HEK293 (cell line): ENCODE results near the gene UBXN1.

Experiments used
- CTCF ChIA-PET: fragments of 350-600 bp; formaldehyde crosslinking; extraction: SDS; loops from one replicate; lab custom pipeline; 2021; ENCODE audit warnings: antibody characterized with exemption; lab: Yijun Ruan, JAX
- POLR2A ChIA-PET: fragments of 300-600 bp; formaldehyde crosslinking; extraction: SDS; loops from one replicate; lab custom pipeline; 2020; ENCODE audit warnings: antibody characterized with exemption, inconsistent platforms; lab: Yijun Ruan, JAX
- H3K27ac ChIP-seq: fragments of 200-500 bp; sonication (Bioruptor generic); 2 replicates; pipeline ENCODE4 v1.5.1; 2014; ENCODE audit warnings: low read depth, low read length, control low read depth, inconsistent platforms; ENCODE audit errors: extremely low read depth
- H3K36me3 ChIP-seq, 2 experiments: fragments of 200-500 bp in 1 of 2; sonication (Bioruptor generic) in 1 of 2; 1 replicate in 1 of 2; 2 replicates in 1 of 2; pipeline ENCODE4 v1.5.1; 2014 to 2017; ENCODE audit warnings: inconsistent platforms in 2 of 2, low read length in 2 of 2; ENCODE audit not compliant: control insufficient read depth in 2 of 2, insufficient read depth in 1 of 2
- H3K4me1 ChIP-seq: fragments of 200-500 bp; sonication (Bioruptor generic); 2 replicates; pipeline ENCODE4 v1.5.1; 2014; ENCODE audit warnings: mild to moderate bottlenecking, low read length, inconsistent platforms; ENCODE audit not compliant: control insufficient read depth, insufficient read depth
- H3K4me3 ChIP-seq: 2 replicates; pipeline ENCODE4 v1.5.1; 2011; ENCODE audit warnings: low read depth, mild to moderate bottlenecking, control low read depth, low read length, moderate library complexity
- H3K9me3 ChIP-seq: fragments of 200-500 bp; sonication (Bioruptor generic); 2 replicates; pipeline ENCODE4 v1.5.1; 2014; ENCODE audit warnings: low read depth, low read length, inconsistent platforms; ENCODE audit not compliant: control insufficient read depth, insufficient read depth
- SCRT1 ChIP-seq: fragments of 450-650 bp; formaldehyde crosslinking; IDR thresholded peaks from 2 replicates; pipeline ENCODE4 v1.5.1; 2016; ENCODE audit warnings: missing biosample characterization, missing genetic modification characterization, borderline replicate concordance
- ZBTB21 ChIP-seq: fragments of 450-650 bp; formaldehyde crosslinking; IDR thresholded peaks from 2 replicates; pipeline ENCODE4 v1.5.1; 2017; ENCODE audit warnings: missing biosample characterization, missing genetic modification characterization
- ZBTB49 ChIP-seq: fragments of 450-650 bp; formaldehyde crosslinking; IDR thresholded peaks from 2 replicates; pipeline ENCODE4 v1.5.1; 2016; ENCODE audit warnings: missing biosample characterization, missing genetic modification characterization, low read depth
- ZBTB8A ChIP-seq: fragments of 450-650 bp; formaldehyde crosslinking; IDR thresholded peaks from 2 replicates; pipeline ENCODE4 v1.5.1; 2016; ENCODE audit warnings: missing biosample characterization, missing genetic modification characterization
- ZFP3 ChIP-seq: fragments of 450-650 bp; formaldehyde crosslinking; IDR thresholded peaks from 2 replicates; pipeline ENCODE4 v1.5.1; 2016; ENCODE audit warnings: low read depth, missing biosample characterization, missing genetic modification characterization
- ZNF140 ChIP-seq: fragments of 450-650 bp; formaldehyde crosslinking; IDR thresholded peaks from 2 replicates; pipeline ENCODE4 v1.5.1; 2016; ENCODE audit warnings: missing biosample characterization, missing genetic modification characterization
- ZNF146 ChIP-seq: fragments of 450-650 bp; formaldehyde crosslinking; IDR thresholded peaks from 2 replicates; pipeline ENCODE4 v1.5.1; 2016; ENCODE audit warnings: missing biosample characterization, missing genetic modification characterization
- ZNF174 ChIP-seq: fragments of 450-650 bp; formaldehyde crosslinking; IDR thresholded peaks from 2 replicates; pipeline ENCODE4 v1.5.0; 2017; ENCODE audit warnings: missing biosample characterization, mild to moderate bottlenecking, missing genetic modification characterization
- ZNF239 ChIP-seq: fragments of 450-650 bp; formaldehyde crosslinking; IDR thresholded peaks from 2 replicates; pipeline ENCODE4 v1.5.1; 2016; ENCODE audit warnings: missing biosample characterization, missing genetic modification characterization
- ZNF274 ChIP-seq, 2 experiments: fragments of 200-500 bp in 1 of 2; fragments of 450-650 bp in 1 of 2; sonication (Bioruptor generic) in 1 of 2; formaldehyde crosslinking in 1 of 2; IDR thresholded peaks; 2 replicates each; pipeline versions ENCODE4 v1.5.1 to v1.6.1; 2014 to 2016; ENCODE audit warnings: borderline replicate concordance in 1 of 2, inconsistent platforms in 1 of 2, low read length in 1 of 2, missing biosample characterization in 1 of 2, missing genetic modification characterization in 1 of 2
- ZNF324 ChIP-seq: fragments of 450-650 bp; formaldehyde crosslinking; IDR thresholded peaks from 2 replicates; pipeline ENCODE4 v1.5.1; 2016; ENCODE audit warnings: missing biosample characterization, missing genetic modification characterization
- ZNF341 ChIP-seq: fragments of 450-650 bp; formaldehyde crosslinking; IDR thresholded peaks from 2 replicates; pipeline ENCODE4; 2016; ENCODE audit warnings: low read depth, missing biosample characterization, missing genetic modification characterization
- ZNF404 ChIP-seq: fragments of 450-650 bp; formaldehyde crosslinking; IDR thresholded peaks from 2 replicates; pipeline ENCODE4 v1.5.1; 2017; ENCODE audit warnings: missing biosample characterization, missing genetic modification characterization
- ZNF48 ChIP-seq: fragments of 450-650 bp; formaldehyde crosslinking; IDR thresholded peaks from 2 replicates; pipeline ENCODE4 v1.5.1; 2016; ENCODE audit warnings: missing biosample characterization, missing genetic modification characterization
- ZNF544 ChIP-seq: fragments of 450-650 bp; formaldehyde crosslinking; IDR thresholded peaks from 2 replicates; pipeline ENCODE4 v1.5.0; 2017; ENCODE audit warnings: missing biosample characterization, missing genetic modification characterization
- ZNF580 ChIP-seq: fragments of 450-650 bp; formaldehyde crosslinking; IDR thresholded peaks from 2 replicates; pipeline ENCODE4 v1.5.1; 2016; ENCODE audit warnings: missing biosample characterization, missing genetic modification characterization
- ZNF596 ChIP-seq: fragments of 450-650 bp; IDR thresholded peaks from 2 replicates; pipeline ENCODE4 v1.5.0; 2018; ENCODE audit warnings: missing biosample characterization, mild to moderate bottlenecking, missing genetic modification characterization, moderate library complexity
- ZNF610 ChIP-seq: fragments of 450-650 bp; formaldehyde crosslinking; IDR thresholded peaks from 2 replicates; pipeline ENCODE4 v1.5.1; 2016; ENCODE audit warnings: missing biosample characterization, missing genetic modification characterization, borderline replicate concordance
- ZNF624 ChIP-seq: fragments of 450-650 bp; formaldehyde crosslinking; IDR thresholded peaks from 2 replicates; pipeline ENCODE4 v1.5.1; 2017; ENCODE audit warnings: missing biosample characterization, missing genetic modification characterization
- ZNF707 ChIP-seq: fragments of 450-650 bp; formaldehyde crosslinking; IDR thresholded peaks from 2 replicates; pipeline ENCODE4 v1.5.1; 2016; ENCODE audit warnings: missing biosample characterization, missing genetic modification characterization
- ZNF768 ChIP-seq: fragments of 450-650 bp; formaldehyde crosslinking; IDR thresholded peaks from 2 replicates; pipeline ENCODE4 v1.5.1; 2018; ENCODE audit warnings: missing biosample characterization, mild to moderate bottlenecking, missing genetic modification characterization
- ZNF791 ChIP-seq: fragments of 450-650 bp; formaldehyde crosslinking; IDR thresholded peaks from 2 replicates; pipeline ENCODE4 v1.5.1; 2016; ENCODE audit warnings: missing biosample characterization, missing genetic modification characterization
- TF ChIP-seq, protein P1 (sequence below): fragments of 450-650 bp; formaldehyde crosslinking; IDR thresholded peaks from 2 replicates; pipeline ENCODE4 v1.5.1; 2017; ENCODE audit warnings: missing biosample characterization, missing genetic modification characterization

Gene UBXN1

DNA sequence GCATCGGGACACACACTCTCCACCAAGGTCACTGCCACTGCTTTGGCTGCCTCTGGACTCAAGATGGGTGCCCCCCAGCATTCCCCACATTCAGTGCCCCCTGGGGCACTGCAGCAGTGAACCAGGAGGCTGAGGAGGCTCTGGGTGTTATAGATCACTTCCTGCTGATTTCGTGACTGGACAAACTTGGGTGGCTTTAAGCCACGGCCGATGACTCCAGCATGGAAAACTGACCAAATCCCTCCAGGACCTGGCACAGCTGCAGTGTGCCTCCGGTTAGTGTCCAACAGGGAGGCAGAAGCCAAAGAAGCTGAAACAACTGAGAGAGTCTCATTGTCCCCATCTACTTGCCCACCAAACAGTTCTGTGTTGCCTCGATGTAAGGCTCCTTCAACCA is 31.3 kb downstream of the UBXN1 start:
- Histone ChIP-seq H3K9me3 (no peaks in the 10 kb centered on the region), H3K27ac (no peak overlapping the region), H3K4me1 (peaks cover 3% of the 10 kb centered on the region; the same call in 1 of the 2 replicates), H3K4me3 (no peak overlapping the region), H3K36me3 (peaks cover 5 to 55% of the 10 kb centered on the region in 2 experiments; a peak in 2 of 3 replicates)
- TF ChIP-seq, protein P1, sequence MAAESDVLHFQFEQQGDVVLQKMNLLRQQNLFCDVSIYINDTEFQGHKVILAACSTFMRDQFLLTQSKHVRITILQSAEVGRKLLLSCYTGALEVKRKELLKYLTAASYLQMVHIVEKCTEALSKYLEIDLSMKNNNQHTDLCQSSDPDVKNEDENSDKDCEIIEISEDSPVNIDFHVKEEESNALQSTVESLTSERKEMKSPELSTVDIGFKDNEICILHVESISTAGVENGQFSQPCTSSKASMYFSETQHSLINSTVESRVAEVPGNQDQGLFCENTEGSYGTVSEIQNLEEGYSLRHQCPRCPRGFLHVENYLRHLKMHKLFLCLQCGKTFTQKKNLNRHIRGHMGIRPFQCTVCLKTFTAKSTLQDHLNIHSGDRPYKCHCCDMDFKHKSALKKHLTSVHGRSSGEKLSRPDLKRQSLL (tag by site-specific recombination): 0 out of 2 replicates have a peak, but pooled peaks have one; percentile 39
- TF ChIP-seq ZNF239 (tag by site-specific recombination): no peak
- POLR2A ChIA-PET: interaction anchor here (1.0 to 5.9 kb wide), 8 partner anchors 12 to 233 kb away, joined by 4 to 79 read pairs (median 11); partner anchors contain the start of genes C11orf98, CSKMT, LBHD1 and SLC3A2
- CTCF ChIA-PET: interaction anchor here (1.2 kb wide), 1 partner anchor 253 kb away, joined by 4 read pairs; no protein-coding TSS in a partner anchor

GRCh38 chr11:62646825-62647608 is 31.9 kb downstream of the UBXN1 start:
- TF ChIP-seq ZNF768 (tag by site-specific recombination) (no peak), ZNF341 (tag by site-specific recombination) (peak; percentile 25; the same call in 1 of the 2 replicates)
- TF ChIP-seq, all 188 proteins: peak for 1
- Histone ChIP-seq H3K9me3 (no peaks in the 10 kb centered on the region), H3K27ac (no peak overlapping the region), H3K4me3 (no peak overlapping the region), H3K36me3 (peaks cover 5 to 57% of the 10 kb centered on the region in 2 experiments; a peak in 2 of 3 replicates), H3K4me1 (peaks cover 3% of the 10 kb centered on the region; the same call in 1 of the 2 replicates)
- CTCF ChIA-PET: no interaction called here
- POLR2A ChIA-PET: interaction anchor here (0.6 to 5.9 kb wide), 23 partner anchors 9 to 288 kb away, joined by 3 to 79 read pairs (median 4); partner anchors contain the start of genes B3GAT3, C11orf98, CSKMT and EEF1G

GRCh38 chr11:62645946-62646824 is 32.7 kb downstream of the UBXN1 start, which contains the start of gene GANAB:
GANAB (minus strand) TSS chr11:62646613; CDS start chr11:62646599, 14 bp downstream.
- Histone ChIP-seq H3K27ac (peak within 1 kb of the TSS; percentile 83), H3K9me3 (no peaks in the 10 kb centered on the region), H3K4me1 (peaks cover 3% of the 10 kb centered on the region; the same call in 1 of the 2 replicates), H3K36me3 (peaks cover 5 to 57% of the 10 kb centered on the region in 2 experiments; a peak in 2 of 3 replicates), H3K4me3 (peak within 1 kb of the TSS; percentile 86)
- ChIA-PET CTCF (interaction anchor here (0.9 to 1.5 kb wide), 3 partner anchors 9 to 85 kb away, joined by 3 to 5 read pairs (median 4); no protein-coding TSS in a partner anchor), POLR2A (interaction anchor here (0.6 to 5.9 kb wide), 24 partner anchors 9 to 289 kb away, joined by 3 to 79 read pairs (median 4); partner anchors contain the start of genes B3GAT3, C11orf98, CSKMT and EEF1G)
- TF ChIP-seq ZNF48 (tag by site-specific recombination): no peak
- no peak for TF ChIP-seq ZNF791 (tag by site-specific recombination)
- no peak for TF ChIP-seq ZNF596 (tag by site-specific recombination)
- TF ChIP-seq ZBTB8A: peak; percentile 35; the same call in 1 of the 2 replicates
- TF ChIP-seq ZFP3 (tag by site-specific recombination): no peak
- no peak for TF ChIP-seq SCRT1
- TF ChIP-seq ZNF544: no peak
- 0 out of 2 replicates have a peak, but pooled peaks have one; percentile 3 for TF ChIP-seq ZNF146 (tag by site-specific recombination)
- no peak for TF ChIP-seq ZNF624
- TF ChIP-seq ZNF580 (tag by site-specific recombination): no peak
- TF ChIP-seq ZNF274 (IDR thresholded peaks at IDR 0.05; ENCODE audit: low read length): no peak
- no peak for TF ChIP-seq ZNF274 (tag by site-specific recombination; IDR thresholded peaks at IDR 0.05; ENCODE audit: borderline replicate concordance)
- TF ChIP-seq ZNF324 (tag by site-specific recombination): 0 out of 2 replicates have a peak, but pooled peaks have one; percentile 57
- no peak for TF ChIP-seq ZNF174 (tag by site-specific recombination)
- TF ChIP-seq ZNF610 (tag by site-specific recombination): peak; percentile 66; the same call in 1 of the 2 replicates
- no peak for TF ChIP-seq ZNF140 (tag by site-specific recombination)
- TF ChIP-seq ZNF341 (tag by site-specific recombination): no peak
- no peak for TF ChIP-seq ZBTB21
- TF ChIP-seq ZNF707 (tag by site-specific recombination): no peak
- no peak for TF ChIP-seq ZBTB49 (tag by site-specific recombination)
- no peak for TF ChIP-seq ZNF404 (tag by site-specific recombination)
